ENCODE results near the gene STARD5. TPM values are rescaled to one million over a fixed set of nuclear protein-coding genes. Genes with fewer than 3 reads are reported as not detected.

The STARD5 gene
- total RNA-seq, 1 donor from 2014 or later: 28.0 TPM

DNA sequence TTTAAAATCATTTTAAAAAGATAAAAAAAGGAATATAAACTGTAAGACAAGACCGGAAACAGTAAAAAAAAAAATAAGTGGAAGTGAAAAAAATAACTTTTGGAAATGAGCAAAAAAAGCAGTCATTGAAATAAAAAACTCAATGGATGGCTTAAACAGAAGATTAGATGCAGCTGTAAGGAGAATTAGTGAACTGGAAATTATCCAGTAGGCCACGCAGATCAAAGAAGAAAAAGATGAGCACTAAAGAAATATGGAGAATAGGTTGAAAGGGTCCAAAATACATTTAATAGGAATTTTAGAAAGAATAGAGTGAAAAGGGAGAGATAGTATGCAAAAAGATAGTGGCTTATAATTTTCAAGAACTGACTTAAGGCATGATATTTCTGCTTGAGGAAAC, 47.0 kb downstream of the STARD5 start:
- TF ChIP-seq, protein P1, sequence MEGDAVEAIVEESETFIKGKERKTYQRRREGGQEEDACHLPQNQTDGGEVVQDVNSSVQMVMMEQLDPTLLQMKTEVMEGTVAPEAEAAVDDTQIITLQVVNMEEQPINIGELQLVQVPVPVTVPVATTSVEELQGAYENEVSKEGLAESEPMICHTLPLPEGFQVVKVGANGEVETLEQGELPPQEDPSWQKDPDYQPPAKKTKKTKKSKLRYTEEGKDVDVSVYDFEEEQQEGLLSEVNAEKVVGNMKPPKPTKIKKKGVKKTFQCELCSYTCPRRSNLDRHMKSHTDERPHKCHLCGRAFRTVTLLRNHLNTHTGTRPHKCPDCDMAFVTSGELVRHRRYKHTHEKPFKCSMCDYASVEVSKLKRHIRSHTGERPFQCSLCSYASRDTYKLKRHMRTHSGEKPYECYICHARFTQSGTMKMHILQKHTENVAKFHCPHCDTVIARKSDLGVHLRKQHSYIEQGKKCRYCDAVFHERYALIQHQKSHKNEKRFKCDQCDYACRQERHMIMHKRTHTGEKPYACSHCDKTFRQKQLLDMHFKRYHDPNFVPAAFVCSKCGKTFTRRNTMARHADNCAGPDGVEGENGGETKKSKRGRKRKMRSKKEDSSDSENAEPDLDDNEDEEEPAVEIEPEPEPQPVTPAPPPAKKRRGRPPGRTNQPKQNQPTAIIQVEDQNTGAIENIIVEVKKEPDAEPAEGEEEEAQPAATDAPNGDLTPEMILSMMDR (IDR thresholded peaks at IDR 0.05): no peak
- no peak for TF ChIP-seq POLR2A (IDR thresholded peaks at IDR 0.05)
- TF ChIP-seq POLR2AphosphoS5 (IDR thresholded peaks at IDR 0.05; ENCODE audit: insufficient read depth in 1 of 2, low read depth in 1 of 2): no peak
- Histone ChIP-seq H3K36me3 (no peaks in the 10 kb centered on the region), H3K4me3 (no peak overlapping the region), H3K27me3 (no peaks in the 10 kb centered on the region), H3K9me3 (no peaks in the 10 kb centered on the region), H3K4me1 (peaks cover 30% of the 10 kb centered on the region), H3K27ac (no peak overlapping the region)
- intact Hi-C loops (cut with DNase I): no loop called here
- DNase-seq (ENCODE audit: extremely low spot score in 2 of 2): no peak

DNA sequence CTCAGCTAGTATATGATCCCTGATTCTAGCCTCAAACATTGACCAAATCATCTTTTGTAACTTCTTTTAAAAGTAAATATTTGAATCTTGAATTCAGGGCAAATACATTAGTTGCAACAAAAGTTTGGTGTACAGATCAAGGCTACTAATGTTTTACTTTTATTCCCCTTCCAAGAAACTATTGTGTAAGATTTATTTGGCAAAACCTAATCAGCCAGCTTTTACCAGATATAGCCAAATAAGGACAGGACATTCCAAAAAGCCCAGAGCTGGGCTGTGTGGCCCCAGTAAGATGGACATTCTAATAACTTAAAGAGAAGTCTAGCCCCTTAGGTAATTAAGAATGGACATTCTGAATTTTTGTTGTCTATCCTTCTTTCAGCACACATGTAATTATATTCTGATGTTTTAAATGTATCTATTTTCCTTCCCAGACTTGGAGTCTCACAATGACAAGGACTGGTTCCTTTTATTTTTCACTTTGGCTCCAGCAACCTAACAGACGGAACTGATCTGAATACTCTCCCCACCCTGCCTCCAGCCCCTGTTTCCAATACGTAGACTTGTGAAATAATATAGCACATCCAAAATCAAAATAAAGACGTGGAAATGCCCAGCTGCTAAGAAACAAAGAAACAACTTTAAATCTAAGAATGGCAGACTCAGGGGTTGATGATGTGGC, 48.1 kb downstream of the STARD5 start:
- Histone ChIP-seq H3K4me3 (no peak overlapping the region), H3K4me1 (peaks cover 30% of the 10 kb centered on the region), H3K36me3 (no peaks in the 10 kb centered on the region), H3K27ac (peak overlapping the region; percentile 53), H3K9me3 (no peaks in the 10 kb centered on the region), H3K27me3 (no peaks in the 10 kb centered on the region)
- TF ChIP-seq POLR2A (IDR thresholded peaks at IDR 0.05) (no peak), POLR2AphosphoS5 (IDR thresholded peaks at IDR 0.05; ENCODE audit: insufficient read depth in 1 of 2, low read depth in 1 of 2) (no peak)
- TF ChIP-seq, protein P1 (IDR thresholded peaks at IDR 0.05): no peak
- intact Hi-C loops (cut with DNase I): no loop called here
- DNase-seq (ENCODE audit: extremely low spot score in 2 of 2): peak in 1 of 2 donors; percentile 78

GRCh38 chr15:81274931-81275707, 48.8 kb downstream of the STARD5 start:
- H3K36me3 ChIP-seq: no peaks in the 10 kb centered on the region
- intact Hi-C loops (cut with DNase I): loop anchor here (1.0 kb wide), 1 partner anchor 127 kb away; no protein-coding TSS in a partner anchor
- TF ChIP-seq POLR2AphosphoS5 (IDR thresholded peaks at IDR 0.05; ENCODE audit: insufficient read depth in 1 of 2, low read depth in 1 of 2) (no peak), POLR2A (IDR thresholded peaks at IDR 0.05) (no peak)
- TF ChIP-seq, protein P1 (IDR thresholded peaks at IDR 0.05): peak; percentile 66 to 90 (median 90)
- peaks cover 23% of the 10 kb centered on the region for H3K4me1 ChIP-seq
- H3K9me3 ChIP-seq: no peaks in the 10 kb centered on the region
- H3K27me3 ChIP-seq: no peaks in the 10 kb centered on the region
- DNase-seq (ENCODE audit: extremely low spot score in 2 of 2): peak in 1 of 2 donors; percentile 89
- no peak overlapping the region for H3K4me3 ChIP-seq
- H3K27ac ChIP-seq: peak overlapping the region; percentile 78

DNA sequence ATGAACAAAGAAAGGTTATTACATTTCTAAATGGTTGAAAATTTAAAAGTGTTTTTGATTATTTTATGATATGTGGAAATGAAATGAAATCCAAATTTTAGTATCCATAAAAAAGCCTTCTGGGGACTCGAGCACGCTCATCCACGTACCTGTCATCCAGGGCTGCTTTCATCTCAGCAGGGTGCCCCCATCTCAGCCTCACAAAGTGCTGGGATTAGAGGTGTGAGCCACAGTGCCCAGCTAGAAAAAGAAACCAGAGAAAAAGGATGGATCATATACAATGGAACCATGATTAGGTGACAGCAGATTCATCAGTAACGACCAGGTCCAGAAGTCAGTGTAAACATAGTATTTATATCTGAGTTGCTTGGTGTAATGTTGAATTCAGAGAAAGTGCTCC, 49.7 kb downstream of the STARD5 start:
- Histone ChIP-seq H3K4me1 (peaks cover 16% of the 10 kb centered on the region), H3K27me3 (no peaks in the 10 kb centered on the region), H3K27ac (peak overlapping the region; percentile 78), H3K36me3 (no peaks in the 10 kb centered on the region), H3K9me3 (no peaks in the 10 kb centered on the region), H3K4me3 (no peak overlapping the region)
- DNase-seq (ENCODE audit: extremely low spot score in 2 of 2): no peak
- TF ChIP-seq, protein P1 (IDR thresholded peaks at IDR 0.05): no peak
- no peak for TF ChIP-seq POLR2AphosphoS5 (IDR thresholded peaks at IDR 0.05; ENCODE audit: insufficient read depth in 1 of 2, low read depth in 1 of 2)
- intact Hi-C loops (cut with DNase I): loop anchor here (1.0 kb wide), 1 partner anchor 128 kb away; no protein-coding TSS in a partner anchor
